ENCODE results near the gene RNF212B.
"Not testable (repeated sequence)": the region's sequence is repeated elsewhere in the genome, so short reads cannot be mapped to it uniquely, and the experiment has no call there.

RNF212B gene

GRCh38 chr14:23227566-23227965, 10.2 kb upstream of the RNF212B start:
- TF ChIP-seq CTCF (IDR thresholded peaks at IDR 0.05; ENCODE audit: insufficient read depth, low read depth, low read length, missing control alignments), result no peak
- no peak for DNase-seq (ENCODE audit: low read depth)
- H3K4me3 ChIP-seq (ENCODE audit: low read depth, low read length), result no peak overlapping the region

- TF ChIP-seq CTCF (IDR thresholded peaks at IDR 0.05; ENCODE audit: insufficient read depth, low read depth, low read length, missing control alignments), result no peak
Measured at GRCh38 chr14:23228812-23229211, 8.9 kb upstream of the RNF212B start.

DNA sequence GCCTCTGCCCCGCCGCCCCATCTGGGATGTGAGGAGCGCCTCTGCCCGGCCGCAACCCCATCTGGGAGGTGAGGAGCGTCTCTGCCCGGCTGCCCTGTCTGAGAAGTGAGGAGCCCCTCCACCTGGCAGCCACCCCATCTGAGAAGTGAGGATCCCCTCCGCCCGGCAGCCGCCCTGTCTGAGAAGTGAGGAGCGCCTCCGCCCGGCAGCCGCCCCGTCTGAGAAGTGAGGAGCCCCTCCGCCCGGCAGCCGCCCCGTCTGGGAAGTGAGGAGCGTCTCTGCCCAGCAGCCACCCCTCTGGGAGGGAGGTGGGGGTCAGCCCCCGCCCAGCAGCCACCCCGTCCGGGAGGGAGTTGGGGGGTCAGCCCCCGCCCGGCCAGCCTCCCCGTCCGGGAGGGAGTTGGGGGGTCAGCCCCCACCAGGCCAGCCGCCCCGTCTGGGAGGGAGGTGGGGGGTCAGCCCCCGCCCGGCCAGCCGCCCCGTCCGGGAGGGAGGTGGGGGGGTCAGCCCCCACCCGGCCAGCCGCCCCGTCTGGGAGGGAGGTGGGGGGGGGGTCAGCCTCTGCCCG, 5.4 kb upstream of the RNF212B start:
- not testable (repeated sequence) for DNase-seq (ENCODE audit: low read depth); H3K4me3 ChIP-seq (ENCODE audit: low read depth, low read length)

More at GRCh38 chr14:23228812-23229211, 8.9 kb upstream of the RNF212B start:
- no peak overlapping the region for H3K4me3 ChIP-seq (ENCODE audit: low read depth, low read length)
- DNase-seq (ENCODE audit: low read depth), result no peak

DNA sequence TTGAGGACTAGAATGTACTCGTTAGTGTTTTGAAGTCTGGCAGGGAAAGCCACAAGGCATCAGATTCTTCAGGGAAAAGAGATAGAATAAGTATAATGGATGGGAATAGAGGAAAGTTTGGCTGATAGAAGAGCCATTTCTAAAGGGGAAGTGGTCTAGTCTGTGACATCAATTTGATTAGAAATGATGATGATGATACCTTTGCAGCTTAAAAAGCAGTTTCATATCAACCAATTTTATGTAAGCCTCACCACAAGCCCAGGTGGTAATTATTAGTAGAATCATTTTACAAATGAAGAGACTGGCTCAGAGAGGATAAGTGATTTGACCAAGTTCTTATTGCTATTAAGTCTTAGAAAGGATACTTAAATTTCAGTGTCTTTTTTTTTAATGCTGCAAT, 2.9 kb downstream of the RNF212B start:
- no peak overlapping the region for H3K4me3 ChIP-seq (ENCODE audit: low read depth, low read length)
- DNase-seq (ENCODE audit: low read depth), result no peak
- TF ChIP-seq CTCF (IDR thresholded peaks at IDR 0.05; ENCODE audit: insufficient read depth, low read depth, low read length, missing control alignments), result no peak

DNA sequence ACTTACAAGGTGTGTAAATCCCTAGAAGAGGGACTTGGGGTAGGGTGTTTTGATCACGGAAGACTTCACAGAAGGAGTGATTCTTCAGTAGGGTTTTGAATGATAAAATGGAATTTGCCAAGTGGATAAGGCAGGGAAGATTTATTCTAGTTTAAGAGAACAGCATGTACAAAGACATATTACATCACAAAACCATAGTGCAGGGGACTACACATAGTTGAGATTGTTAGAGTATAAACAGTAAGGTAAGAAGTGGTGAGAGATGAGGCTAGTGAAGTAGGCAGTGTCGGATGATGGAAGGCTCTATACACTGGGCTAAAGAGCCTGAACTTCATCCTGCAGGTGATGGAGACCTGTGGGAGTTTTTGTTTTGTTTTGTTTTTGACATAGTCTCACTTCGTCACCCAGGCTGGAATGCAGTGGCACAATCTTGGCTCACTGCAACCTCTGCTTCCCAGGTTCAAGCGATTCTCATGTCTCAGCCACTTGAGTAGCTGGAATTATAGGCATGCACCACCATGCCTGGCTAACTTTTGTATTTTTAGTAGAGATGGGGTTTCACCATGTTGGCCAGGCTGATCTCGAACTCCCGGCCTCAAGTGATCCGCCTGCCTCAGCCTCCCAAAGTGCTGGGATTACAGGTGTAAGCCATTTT, 3.5 kb downstream of the RNF212B start:
- H3K4me3 ChIP-seq (ENCODE audit: low read depth, low read length); DNase-seq (ENCODE audit: low read depth): not testable (repeated sequence)

GRCh38 chr14:23242076-23242475, 4.3 kb downstream of the RNF212B start:
- H3K4me3 ChIP-seq (ENCODE audit: low read depth, low read length), result no peak overlapping the region
- no peak for TF ChIP-seq CTCF (IDR thresholded peaks at IDR 0.05; ENCODE audit: insufficient read depth, low read depth, low read length, missing control alignments)
- no peak for DNase-seq (ENCODE audit: low read depth)

- no peak for DNase-seq (ENCODE audit: low read depth)
- no peak for TF ChIP-seq CTCF (IDR thresholded peaks at IDR 0.05; ENCODE audit: insufficient read depth, low read depth, low read length, missing control alignments)
Measured at GRCh38 chr14:23243066-23243465, 5.3 kb downstream of the RNF212B start.

GRCh38 chr14:23245282-23245681, 7.5 kb downstream of the RNF212B start:
- no peak for DNase-seq (ENCODE audit: low read depth)
- no peak overlapping the region for H3K4me3 ChIP-seq (ENCODE audit: low read depth, low read length)
- TF ChIP-seq CTCF (IDR thresholded peaks at IDR 0.05; ENCODE audit: insufficient read depth, low read depth, low read length, missing control alignments), result no peak

More at GRCh38 chr14:23243066-23243465, 5.3 kb downstream of the RNF212B start:
- no peak overlapping the region for H3K4me3 ChIP-seq (ENCODE audit: low read depth, low read length)
